Keratinocyte (primary cell): ENCODE measurements around the gene VAT1L. TPM values are rescaled to one million over a fixed set of nuclear protein-coding genes. Genes with fewer than 3 reads are reported as not detected.

Source experiments
- DNase-seq: peaks from one replicate; pipeline ENCODE4 v3.0.0-alpha.2; 2011; ENCODE audit warnings: low read depth, missing footprints, low spot score
- FAIRE-seq: peaks from 2 replicates; lab custom pipeline; 2011; peaks lifted over from hg19 to GRCh38; lab: Jason Lieb, UNC
- H2AFZ ChIP-seq: 2 replicates; pipeline ENCODE4 v1.6.0; 2012; ENCODE audit warnings: low read length, control low read depth, inconsistent platforms; ENCODE audit not compliant: control insufficient read depth
- H3K27ac ChIP-seq: 2 replicates; pipeline ENCODE4 v1.5.1; 2011; ENCODE audit warnings: low read length; ENCODE audit not compliant: control insufficient read depth, insufficient read depth
- H3K27me3 ChIP-seq: 3 replicates; pipeline ENCODE4 v1.6.0; 2011; ENCODE audit warnings: low read length; ENCODE audit not compliant: control insufficient read depth, insufficient read depth; ENCODE audit errors: extremely low read depth
- H3K36me3 ChIP-seq, 2 experiments: 2 replicates in 1 of 2; 3 replicates in 1 of 2; pipeline ENCODE4 v1.5.1; 2011; ENCODE audit warnings: low read length in 2 of 2, mild to moderate bottlenecking in 1 of 2; ENCODE audit not compliant: control insufficient read depth in 2 of 2, insufficient read depth in 2 of 2; ENCODE audit errors: extremely low read depth in 1 of 2
- H3K4me1 ChIP-seq: 3 replicates; pipeline ENCODE4 v1.5.1; 2011; ENCODE audit warnings: low read length; ENCODE audit not compliant: control insufficient read depth, insufficient read depth; ENCODE audit errors: extremely low read depth
- H3K4me2 ChIP-seq: 3 replicates; pipeline ENCODE4 v1.6.0; 2011; ENCODE audit warnings: low read depth, low read length; ENCODE audit not compliant: control insufficient read depth, insufficient read depth; ENCODE audit errors: extremely low read depth
- H3K4me3 ChIP-seq, 3 experiments: fragments of 200-600 bp in 1 of 3; sonication (generic) in 1 of 3; 2 replicates in 2 of 3; 3 replicates in 1 of 3; pipeline ENCODE4 v1.5.1; 2011 to 2016; ENCODE audit warnings: low read length in 3 of 3, mild to moderate bottlenecking in 3 of 3, control low read depth in 2 of 3, inconsistent platforms in 1 of 3, low read depth in 1 of 3, mixed read lengths in 1 of 3, mixed run types in 1 of 3, moderate library complexity in 1 of 3; ENCODE audit not compliant: control insufficient read depth in 2 of 3, insufficient read depth in 2 of 3; ENCODE audit errors: extremely low read depth in 1 of 3
- H3K79me2 ChIP-seq: 2 replicates; pipeline ENCODE4 v1.6.0; 2012; ENCODE audit warnings: low read length; ENCODE audit not compliant: control insufficient read depth, insufficient read depth
- H3K9ac ChIP-seq: 3 replicates; pipeline ENCODE4 v1.6.0; 2011; ENCODE audit warnings: low read length; ENCODE audit not compliant: control insufficient read depth, insufficient read depth; ENCODE audit errors: extremely low read depth
- H3K9me1 ChIP-seq: 3 replicates; pipeline ENCODE4 v1.6.0; 2011; ENCODE audit warnings: low read length; ENCODE audit not compliant: control insufficient read depth, insufficient read depth; ENCODE audit errors: extremely low read depth
- H3K9me3 ChIP-seq: 2 replicates; pipeline ENCODE4 v1.5.1; 2012; ENCODE audit warnings: low read depth, low read length; ENCODE audit not compliant: control insufficient read depth
- H4K20me1 ChIP-seq: 3 replicates; pipeline ENCODE4 v1.6.0; 2011; ENCODE audit warnings: low read length; ENCODE audit not compliant: control insufficient read depth, insufficient read depth; ENCODE audit errors: extremely low read depth
- EZH2 ChIP-seq: IDR thresholded peaks from one replicate; pipeline ENCODE4 v1.6.1; 2012; ENCODE audit warnings: inconsistent platforms, mild to moderate bottlenecking, low read length, moderate library complexity
- dilution Hi-C: fragments of 300-500 bp; cut with MboI; formaldehyde crosslinking; loops from one replicate; pipeline ENCODE4 v1.7.0; 2020; ENCODE audit warnings: low sequenced_read_pairs; ENCODE audit not compliant: extremely low pct_ligation_motif_present
- polyA plus RNA-seq, 5 experiments: library from polyadenylated mRNA; depleted of rRNA in 3 of 5; stranded (reverse) in 3 of 5; stranded (forward) in 1 of 5; unstranded in 1 of 5; fragments of >200 nt; gene quantifications; 1 replicate in 1 of 5; 2 replicates in 3 of 5; 3 replicates in 1 of 5; pipeline versions ENCODE4 v1.2.1 to v1.2.3, GENCODE V29; 2011 to 2012; ENCODE audit warnings: missing spikeins in 2 of 5, low read depth in 1 of 5, low replicate concordance in 1 of 5
- TF ChIP-seq, protein P1 (sequence below), 3 experiments: IDR thresholded peaks in 1 of 3; conservative IDR thresholded peaks in 1 of 3; optimal IDR thresholded peaks in 1 of 3; 2 replicates in 2 of 3; 3 replicates in 1 of 3; pipeline versions ENCODE3 to v1.5.1; 2011; ENCODE audit warnings: low read length in 3 of 3, mild to moderate bottlenecking in 3 of 3, moderate library complexity in 2 of 3, control low read depth in 1 of 3, inconsistent platforms in 1 of 3; ENCODE audit not compliant: insufficient read depth in 2 of 3; ENCODE audit errors: extremely low read depth in 1 of 3

VAT1L gene
- polyA plus RNA-seq, 1 donor (not counting 4 experiments of a cell fraction or from before 2014, with no cell fraction given) = not detected

DNA sequence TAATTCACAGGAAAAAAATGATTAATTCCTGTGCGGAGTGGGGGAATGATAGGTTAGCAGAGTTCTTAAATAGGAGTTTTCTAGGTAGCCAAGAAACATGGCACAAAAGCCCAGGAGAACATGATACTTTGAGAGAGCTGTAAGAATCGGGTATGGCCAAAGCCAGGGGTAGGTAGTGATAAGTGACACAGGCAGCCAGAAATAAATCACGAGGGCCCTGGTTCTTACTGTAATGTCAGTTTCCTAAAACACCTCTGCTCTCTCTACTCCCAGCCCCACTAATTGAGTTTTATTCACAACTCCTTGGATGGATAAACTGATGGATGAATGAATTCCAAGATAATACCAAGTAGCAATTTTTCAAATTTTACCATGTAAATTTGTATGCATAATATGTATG lies 54.1 kb downstream of the VAT1L start:
- no peaks in the 10 kb centered on the region for H3K9me1 ChIP-seq
- dilution Hi-C loops = no loop called here
- no peaks in the 10 kb centered on the region for H3K27me3 ChIP-seq
- H3K9me3 ChIP-seq = no peaks in the 10 kb centered on the region
- DNase-seq (no peak), FAIRE-seq (no peak)
- H3K4me2 ChIP-seq = no peak overlapping the region
- no peak overlapping the region for H2AFZ ChIP-seq
- no peaks in the 10 kb centered on the region for H3K79me2 ChIP-seq
- no peak for TF ChIP-seq EZH2
- TF ChIP-seq, protein P1, sequence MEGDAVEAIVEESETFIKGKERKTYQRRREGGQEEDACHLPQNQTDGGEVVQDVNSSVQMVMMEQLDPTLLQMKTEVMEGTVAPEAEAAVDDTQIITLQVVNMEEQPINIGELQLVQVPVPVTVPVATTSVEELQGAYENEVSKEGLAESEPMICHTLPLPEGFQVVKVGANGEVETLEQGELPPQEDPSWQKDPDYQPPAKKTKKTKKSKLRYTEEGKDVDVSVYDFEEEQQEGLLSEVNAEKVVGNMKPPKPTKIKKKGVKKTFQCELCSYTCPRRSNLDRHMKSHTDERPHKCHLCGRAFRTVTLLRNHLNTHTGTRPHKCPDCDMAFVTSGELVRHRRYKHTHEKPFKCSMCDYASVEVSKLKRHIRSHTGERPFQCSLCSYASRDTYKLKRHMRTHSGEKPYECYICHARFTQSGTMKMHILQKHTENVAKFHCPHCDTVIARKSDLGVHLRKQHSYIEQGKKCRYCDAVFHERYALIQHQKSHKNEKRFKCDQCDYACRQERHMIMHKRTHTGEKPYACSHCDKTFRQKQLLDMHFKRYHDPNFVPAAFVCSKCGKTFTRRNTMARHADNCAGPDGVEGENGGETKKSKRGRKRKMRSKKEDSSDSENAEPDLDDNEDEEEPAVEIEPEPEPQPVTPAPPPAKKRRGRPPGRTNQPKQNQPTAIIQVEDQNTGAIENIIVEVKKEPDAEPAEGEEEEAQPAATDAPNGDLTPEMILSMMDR (optimal IDR thresholded peaks at IDR 0.05 in 1 of 3, IDR thresholded peaks at IDR 0.05 in 1 of 3, conservative IDR thresholded peaks at IDR 0.05 in 1 of 3; ENCODE audit: extremely low read depth in 1 of 3, insufficient read depth in 2 of 3, low read length in 3 of 3) = no peak
- no peaks in the 10 kb centered on the region for H3K36me3 ChIP-seq
- no peak overlapping the region for H3K4me3 ChIP-seq
- no peaks in the 10 kb centered on the region for H3K4me1 ChIP-seq
- H3K27ac ChIP-seq = no peak overlapping the region
- H4K20me1 ChIP-seq = no peaks in the 10 kb centered on the region
- H3K9ac ChIP-seq = no peak overlapping the region

DNA sequence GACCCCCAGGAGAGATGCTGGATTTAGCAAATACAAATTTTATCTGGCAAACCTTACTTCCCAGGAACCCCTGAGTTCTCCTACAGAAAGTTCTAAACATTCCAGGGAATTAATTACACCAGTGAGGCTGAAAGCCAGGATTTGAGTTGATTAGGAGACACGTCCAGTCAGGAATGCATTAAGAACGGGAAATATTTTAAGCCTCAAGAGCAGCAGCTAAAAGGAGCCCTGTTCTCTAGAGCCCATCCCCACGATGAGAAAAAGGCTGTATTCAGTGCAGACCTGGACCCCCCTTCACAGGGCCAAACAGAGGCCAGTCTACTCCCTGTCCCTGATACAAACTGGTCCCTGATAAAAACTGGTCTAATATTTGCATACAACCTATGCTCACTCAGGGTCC lies 55.0 kb downstream of the VAT1L start:
- TF ChIP-seq, protein P1 (optimal IDR thresholded peaks at IDR 0.05 in 1 of 3, IDR thresholded peaks at IDR 0.05 in 1 of 3, conservative IDR thresholded peaks at IDR 0.05 in 1 of 3; ENCODE audit: extremely low read depth in 1 of 3, insufficient read depth in 2 of 3, low read length in 3 of 3) = no peak
- TF ChIP-seq EZH2 = no peak
- H3K4me2 ChIP-seq = no peak overlapping the region
- no peak overlapping the region for H2AFZ ChIP-seq
- no peaks in the 10 kb centered on the region for H3K27me3 ChIP-seq
- no peak overlapping the region for H3K4me3 ChIP-seq
- no peaks in the 10 kb centered on the region for H3K9me1 ChIP-seq
- FAIRE-seq (no peak), DNase-seq (no peak)
- no peak overlapping the region for H3K9ac ChIP-seq
- H4K20me1 ChIP-seq = no peaks in the 10 kb centered on the region
- H3K27ac ChIP-seq = no peak overlapping the region
- no peaks in the 10 kb centered on the region for H3K9me3 ChIP-seq
- H3K79me2 ChIP-seq = no peaks in the 10 kb centered on the region
- H3K36me3 ChIP-seq = no peaks in the 10 kb centered on the region
- no peaks in the 10 kb centered on the region for H3K4me1 ChIP-seq
- dilution Hi-C loops = no loop called here
